ENCODE data around the gene SCIN.

DNA sequence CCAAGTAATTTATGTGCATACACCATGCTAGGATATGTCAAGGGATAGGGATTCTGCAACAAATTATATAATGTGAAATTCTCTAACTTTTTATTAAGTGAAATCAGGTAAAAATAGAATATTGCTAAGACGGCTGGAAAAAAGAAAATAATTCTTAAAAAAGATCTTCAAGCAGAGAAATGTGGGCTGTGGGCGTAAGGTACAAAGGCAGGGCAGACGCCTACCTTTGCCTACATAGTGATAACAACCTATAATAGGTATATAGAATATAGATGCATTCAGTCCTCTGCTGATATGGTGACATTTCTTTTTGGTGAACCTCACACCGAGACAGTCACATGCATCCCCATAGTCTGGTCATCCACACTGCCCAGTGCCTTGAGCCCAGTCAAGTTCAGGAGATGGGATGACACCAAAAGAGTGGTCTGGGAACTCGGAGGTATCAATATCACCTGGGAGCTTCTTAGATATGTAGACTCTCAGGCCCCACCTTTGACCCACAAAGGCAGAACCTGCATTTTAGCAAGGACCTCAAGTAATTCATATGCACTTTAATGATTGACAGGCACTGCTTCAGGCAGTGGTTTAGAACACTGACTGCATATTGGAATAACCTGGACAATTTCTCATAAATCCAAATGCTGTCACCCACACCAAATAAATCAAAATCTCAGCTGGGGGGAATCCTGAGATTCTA lies 59.4 kb downstream of the SCIN start:
- TF ChIP-seq, protein P1, sequence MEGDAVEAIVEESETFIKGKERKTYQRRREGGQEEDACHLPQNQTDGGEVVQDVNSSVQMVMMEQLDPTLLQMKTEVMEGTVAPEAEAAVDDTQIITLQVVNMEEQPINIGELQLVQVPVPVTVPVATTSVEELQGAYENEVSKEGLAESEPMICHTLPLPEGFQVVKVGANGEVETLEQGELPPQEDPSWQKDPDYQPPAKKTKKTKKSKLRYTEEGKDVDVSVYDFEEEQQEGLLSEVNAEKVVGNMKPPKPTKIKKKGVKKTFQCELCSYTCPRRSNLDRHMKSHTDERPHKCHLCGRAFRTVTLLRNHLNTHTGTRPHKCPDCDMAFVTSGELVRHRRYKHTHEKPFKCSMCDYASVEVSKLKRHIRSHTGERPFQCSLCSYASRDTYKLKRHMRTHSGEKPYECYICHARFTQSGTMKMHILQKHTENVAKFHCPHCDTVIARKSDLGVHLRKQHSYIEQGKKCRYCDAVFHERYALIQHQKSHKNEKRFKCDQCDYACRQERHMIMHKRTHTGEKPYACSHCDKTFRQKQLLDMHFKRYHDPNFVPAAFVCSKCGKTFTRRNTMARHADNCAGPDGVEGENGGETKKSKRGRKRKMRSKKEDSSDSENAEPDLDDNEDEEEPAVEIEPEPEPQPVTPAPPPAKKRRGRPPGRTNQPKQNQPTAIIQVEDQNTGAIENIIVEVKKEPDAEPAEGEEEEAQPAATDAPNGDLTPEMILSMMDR (IDR thresholded peaks at IDR 0.05): no peak
- no peak for TF ChIP-seq POLR2A (IDR thresholded peaks at IDR 0.05)

All from sigmoid colon (tissue), 3 donors.